Kidney epithelial cell (primary cell): Measurements from ENCODE around the gene DSCAML1. TPM values are rescaled to one million over a fixed set of nuclear protein-coding genes. Genes with fewer than 3 reads are reported as not detected.

ENCODE experiments used
- DNase-seq: peaks from one replicate; pipeline ENCODE4 v3.0.0-alpha.2; 2010; ENCODE audit warnings: low read depth
- H3K27me3 ChIP-seq: 2 replicates; pipeline ENCODE4 v1.6.0; 2011; ENCODE audit warnings: low read length; ENCODE audit not compliant: control insufficient read depth, insufficient read depth
- H3K36me3 ChIP-seq: 2 replicates; pipeline ENCODE4 v1.5.1; 2011; ENCODE audit warnings: low read length; ENCODE audit not compliant: control insufficient read depth, insufficient read depth
- H3K4me3 ChIP-seq: 2 replicates; pipeline ENCODE4 v1.5.1; 2011; ENCODE audit warnings: low read depth, mild to moderate bottlenecking, control low read depth, low read length
- CTCF ChIP-seq: IDR thresholded peaks from 2 replicates; pipeline ENCODE4 v1.5.1; 2011; ENCODE audit warnings: mild to moderate bottlenecking, moderate library complexity, low read length, control low read depth, inconsistent platforms; ENCODE audit not compliant: insufficient read depth, poor library complexity, severe bottlenecking
- total RNA-seq: library from RNA; depleted of rRNA; stranded (reverse); fragments of >200 nt; gene quantifications from 2 replicates; pipeline ENCODE4 v1.2.3, GENCODE V29; 2015

DSCAML1 gene
- total RNA-seq, 1 donor from 2014 or later, result 3.1 TPM

GRCh38 chr11:117821431-117821830 is 24.4 kb upstream of the DSCAML1 start:
- Histone ChIP-seq H3K36me3 (no peaks in the 10 kb centered on the region), H3K27me3 (no peaks in the 10 kb centered on the region), H3K4me3 (no peak overlapping the region)
- no peak for TF ChIP-seq CTCF
- DNase-seq, result no peak

- no peak for DNase-seq
- H3K27me3 ChIP-seq, result no peaks in the 10 kb centered on the region
- no peaks in the 10 kb centered on the region for H3K36me3 ChIP-seq
- TF ChIP-seq CTCF, result no peak
- H3K4me3 ChIP-seq, result no peak overlapping the region
Observed at GRCh38 chr11:117820516-117820915, 23.5 kb upstream of the DSCAML1 start.

GRCh38 chr11:117820071-117820470 is 23.1 kb upstream of the DSCAML1 start:
- no peak for TF ChIP-seq CTCF
- no peaks in the 10 kb centered on the region for H3K36me3 ChIP-seq
- no peaks in the 10 kb centered on the region for H3K27me3 ChIP-seq
- no peak for DNase-seq
- no peak overlapping the region for H3K4me3 ChIP-seq

- Histone ChIP-seq H3K4me3 (no peak overlapping the region), H3K36me3 (no peaks in the 10 kb centered on the region), H3K27me3 (no peaks in the 10 kb centered on the region)
- DNase-seq, result no peak
- TF ChIP-seq CTCF, result peak; percentile 72
Observed at GRCh38 chr11:117819096-117820040, 22.4 kb upstream of the DSCAML1 start.

GRCh38 chr11:117818041-117818873 is 21.2 kb upstream of the DSCAML1 start:
- TF ChIP-seq CTCF, result no peak
- H3K4me3 ChIP-seq, result no peak overlapping the region
- H3K36me3 ChIP-seq, result no peaks in the 10 kb centered on the region
- H3K27me3 ChIP-seq, result no peaks in the 10 kb centered on the region
- peak; percentile 56 for DNase-seq
